ENCODE measurements around the gene HSPB1. TPM values are rescaled to one million over a fixed set of nuclear protein-coding genes. Genes with fewer than 3 reads are reported as not detected.
A peak's percentile ranks its signal among the peaks of the same experiment; 100 is the strongest.

The HSPB1 gene
- total and polyA plus RNA-seq, 2 of the 13 experiments (the other 11 are each of a cell fraction or from before 2014, with no cell fraction given): 21.0 to 38.6 TPM

GRCh38 chr7:76292213-76292573 is 10.3 kb upstream of the HSPB1 start:
- no peak for FAIRE-seq
- Histone ChIP-seq H3K4me3 (replicated peaks in 1 of 3; ENCODE audit: insufficient read depth in 1 of 3, low read depth in 2 of 3, low read length in 3 of 3) (peak overlapping the region; percentile 65 to 75 (median 66)), H3K4me2 (ENCODE audit: low read depth, low read length) (peak overlapping the region; percentile 99), H3K27ac (ENCODE audit: extremely low read length, insufficient read depth, low read length) (peak overlapping the region; percentile 89), H2AFZ (ENCODE audit: low read length) (peak overlapping the region; percentile 90), H4K20me1 (ENCODE audit: insufficient read depth, low read length) (no peaks in the 10 kb centered on the region), H3K79me2 (ENCODE audit: insufficient read depth, low read length) (no peaks in the 10 kb centered on the region), H3K9me3 (ENCODE audit: low read length) (no peaks in the 10 kb centered on the region), H3K9ac (ENCODE audit: insufficient read depth, low read depth, low read length) (peak overlapping the region; percentile 82), H3K27me3 (ENCODE audit: control insufficient read depth in 1 of 2, insufficient read depth in 2 of 2, low read length in 2 of 2) (peaks cover 0 to 4% of the 10 kb centered on the region in 2 experiments; a peak in 3 of 5 replicates), H3K36me3 (replicated peaks in 1 of 2; ENCODE audit: control insufficient read depth in 1 of 2, insufficient read depth in 2 of 2, low read length in 2 of 2) (no peaks in the 10 kb centered on the region), H3K4me1 (ENCODE audit: insufficient read depth, low read length) (peaks cover 66% of the 10 kb centered on the region)
- in situ Hi-C loops (cut with HindIII; ENCODE audit: extremely low pct_ligation_motif_present, low pct_unique_long_range_greater_than_20kb): no loop called here
- BruUV-seq (replicated peaks): TSS peak; percentile 95
- WGBS (ENCODE audit: low lambda C conversion rate): 0% methylated on average over 5 of the region's 5 CpGs
- intact Hi-C loops (cut with micrococcal nuclease; ENCODE audit: unreplicated experiment): no loop called here
- peak; percentile 40 for DNase-seq (ENCODE audit: low spot score)
- ChIA-PET CTCF (ENCODE audit: low intra/inter-chr PET ratio, low total read pairs) (interaction anchor here (0.9 to 8.6 kb wide), 3 partner anchors 21 to 114 kb away, joined by 3 to 179 read pairs (median 11); no protein-coding TSS in a partner anchor), POLR2A (interaction anchor here (0.9 to 2.6 kb wide), 9 partner anchors 12 to 125 kb away, joined by 3 to 56 read pairs (median 5); partner anchors contain the start of genes HSPB1 and YWHAG)
- ATAC-seq: peak; percentile 46
- TF ChIP-seq TAF1 (CRISPR knock-in tag; IDR thresholded peaks at IDR 0.05): 0 out of 2 replicates have a peak, but pooled peaks have one; percentile 4
- TF ChIP-seq CEBPB (IDR thresholded peaks at IDR 0.05; ENCODE audit: borderline replicate concordance, low read depth, low read length): peak; percentile 54; the same call in 1 of the 2 replicates
- no peak for TF ChIP-seq SRF (IDR thresholded peaks at IDR 0.05; ENCODE audit: low read depth, low read length)
- TF ChIP-seq, protein P1, sequence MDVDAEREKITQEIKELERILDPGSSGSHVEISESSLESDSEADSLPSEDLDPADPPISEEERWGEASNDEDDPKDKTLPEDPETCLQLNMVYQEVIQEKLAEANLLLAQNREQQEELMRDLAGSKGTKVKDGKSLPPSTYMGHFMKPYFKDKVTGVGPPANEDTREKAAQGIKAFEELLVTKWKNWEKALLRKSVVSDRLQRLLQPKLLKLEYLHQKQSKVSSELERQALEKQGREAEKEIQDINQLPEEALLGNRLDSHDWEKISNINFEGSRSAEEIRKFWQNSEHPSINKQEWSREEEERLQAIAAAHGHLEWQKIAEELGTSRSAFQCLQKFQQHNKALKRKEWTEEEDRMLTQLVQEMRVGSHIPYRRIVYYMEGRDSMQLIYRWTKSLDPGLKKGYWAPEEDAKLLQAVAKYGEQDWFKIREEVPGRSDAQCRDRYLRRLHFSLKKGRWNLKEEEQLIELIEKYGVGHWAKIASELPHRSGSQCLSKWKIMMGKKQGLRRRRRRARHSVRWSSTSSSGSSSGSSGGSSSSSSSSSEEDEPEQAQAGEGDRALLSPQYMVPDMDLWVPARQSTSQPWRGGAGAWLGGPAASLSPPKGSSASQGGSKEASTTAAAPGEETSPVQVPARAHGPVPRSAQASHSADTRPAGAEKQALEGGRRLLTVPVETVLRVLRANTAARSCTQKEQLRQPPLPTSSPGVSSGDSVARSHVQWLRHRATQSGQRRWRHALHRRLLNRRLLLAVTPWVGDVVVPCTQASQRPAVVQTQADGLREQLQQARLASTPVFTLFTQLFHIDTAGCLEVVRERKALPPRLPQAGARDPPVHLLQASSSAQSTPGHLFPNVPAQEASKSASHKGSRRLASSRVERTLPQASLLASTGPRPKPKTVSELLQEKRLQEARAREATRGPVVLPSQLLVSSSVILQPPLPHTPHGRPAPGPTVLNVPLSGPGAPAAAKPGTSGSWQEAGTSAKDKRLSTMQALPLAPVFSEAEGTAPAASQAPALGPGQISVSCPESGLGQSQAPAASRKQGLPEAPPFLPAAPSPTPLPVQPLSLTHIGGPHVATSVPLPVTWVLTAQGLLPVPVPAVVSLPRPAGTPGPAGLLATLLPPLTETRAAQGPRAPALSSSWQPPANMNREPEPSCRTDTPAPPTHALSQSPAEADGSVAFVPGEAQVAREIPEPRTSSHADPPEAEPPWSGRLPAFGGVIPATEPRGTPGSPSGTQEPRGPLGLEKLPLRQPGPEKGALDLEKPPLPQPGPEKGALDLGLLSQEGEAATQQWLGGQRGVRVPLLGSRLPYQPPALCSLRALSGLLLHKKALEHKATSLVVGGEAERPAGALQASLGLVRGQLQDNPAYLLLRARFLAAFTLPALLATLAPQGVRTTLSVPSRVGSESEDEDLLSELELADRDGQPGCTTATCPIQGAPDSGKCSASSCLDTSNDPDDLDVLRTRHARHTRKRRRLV (CRISPR knock-in tag; IDR thresholded peaks at IDR 0.05): no peak
- no peak for TF ChIP-seq JDP2 (CRISPR knock-in tag; IDR thresholded peaks at IDR 0.05; ENCODE audit: borderline replicate concordance)
- 0 out of 2 replicates have a peak, but pooled peaks have one; percentile 41 for TF ChIP-seq PHF20 (CRISPR knock-in tag; IDR thresholded peaks at IDR 0.05)
- TF ChIP-seq ZNF546 (CRISPR knock-in tag; conservative IDR thresholded peaks at IDR 0.05): no peak
- TF ChIP-seq TGIF2 (CRISPR knock-in tag; IDR thresholded peaks at IDR 0.05): no peak
- no peak for TF ChIP-seq ZNF558 (CRISPR knock-in tag; IDR thresholded peaks at IDR 0.05; ENCODE audit: borderline replicate concordance)
- TF ChIP-seq CCDC6 (CRISPR knock-in tag; IDR thresholded peaks at IDR 0.05): 0 out of 2 replicates have a peak, but pooled peaks have one; percentile 10
- 0 out of 4 replicates have a peak, but pooled peaks of 1 of the 2 experiments have one; percentile 11 for TF ChIP-seq POLR2A (IDR thresholded peaks at IDR 0.05; ENCODE audit: insufficient read depth in 1 of 2, low read depth in 2 of 2, low read length in 2 of 2)
- no peak for TF ChIP-seq ZMYM4 (CRISPR knock-in tag; IDR thresholded peaks at IDR 0.05)
- no peak for TF ChIP-seq ZNF776 (CRISPR knock-in tag; IDR thresholded peaks at IDR 0.05)
- TF ChIP-seq PBX2 (CRISPR knock-in tag; IDR thresholded peaks at IDR 0.05): no peak
- 0 out of 2 replicates have a peak, but pooled peaks have one; percentile 40 for TF ChIP-seq SP140L (CRISPR knock-in tag; IDR thresholded peaks at IDR 0.05; ENCODE audit: borderline replicate concordance)
- TF ChIP-seq IKZF4 (CRISPR knock-in tag; IDR thresholded peaks at IDR 0.05; ENCODE audit: borderline replicate concordance, low read depth, not compliant biosample characterization): no peak
- 0 out of 2 replicates have a peak, but pooled peaks have one; percentile 26 for TF ChIP-seq ETV5 (CRISPR knock-in tag; IDR thresholded peaks at IDR 0.05; ENCODE audit: borderline replicate concordance)
- no peak for TF ChIP-seq ZNF441 (CRISPR knock-in tag; IDR thresholded peaks at IDR 0.05; ENCODE audit: borderline replicate concordance)
- no peak for TF ChIP-seq KMT2B (CRISPR knock-in tag; IDR thresholded peaks at IDR 0.05)
- no peak for TF ChIP-seq CENPT (CRISPR knock-in tag; IDR thresholded peaks at IDR 0.05; ENCODE audit: low read depth)

Data from HepG2 (cell line).